NOMO-1 (cell line): ENCODE measurements around the gene ELMO1.

ENCODE experiments used
- DNase-seq, 2 experiments: peaks; one replicate each; lab custom pipeline; 2025; ENCODE audit not compliant: unreplicated experiment in 2 of 2; lab: John Stamatoyannopoulos, UW

The ELMO1 gene

GRCh38 chr7:36827726-36828703 is 620.6 kb downstream of the ELMO1 start:
- DNase-seq: no peak

DNA sequence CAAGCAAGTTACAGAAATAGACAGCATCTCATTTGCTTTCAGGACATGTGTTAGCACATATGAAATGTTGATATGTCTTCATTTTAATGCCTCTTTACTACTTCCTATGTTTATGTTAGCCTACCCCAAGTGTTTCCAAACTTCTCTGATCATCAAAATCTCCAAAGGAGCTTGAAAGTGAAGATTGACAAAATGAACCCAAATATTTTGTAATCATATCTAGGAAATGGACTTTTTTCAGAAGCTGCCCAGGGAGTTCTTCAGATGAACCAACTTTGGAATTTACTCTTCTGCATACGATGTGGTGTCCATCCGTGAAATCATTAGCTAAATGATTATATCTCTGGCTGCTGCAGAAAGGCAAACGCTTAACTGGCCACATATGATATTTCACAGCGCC is 623.2 kb downstream of the ELMO1 start:
- no peak for DNase-seq

DNA sequence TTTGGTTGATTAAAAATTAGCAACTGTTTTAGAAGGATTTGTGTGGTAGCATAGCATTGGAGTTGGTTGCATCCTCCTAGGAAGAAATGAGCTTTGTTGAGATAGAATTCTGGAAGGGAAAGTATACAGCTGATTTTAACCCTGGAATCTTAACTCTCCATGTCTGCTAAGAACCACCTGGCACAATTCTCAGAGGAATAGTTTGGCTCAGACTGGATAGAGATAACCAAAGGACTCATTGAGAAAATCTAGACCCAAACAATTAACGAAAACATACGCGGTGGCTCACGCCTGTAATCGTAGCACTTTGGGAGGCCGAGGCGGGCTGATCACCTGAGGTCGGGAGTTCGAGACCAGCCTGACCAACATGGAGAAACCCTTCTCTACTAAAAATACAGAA is 625.3 kb downstream of the ELMO1 start:
- DNase-seq: no peak

DNA sequence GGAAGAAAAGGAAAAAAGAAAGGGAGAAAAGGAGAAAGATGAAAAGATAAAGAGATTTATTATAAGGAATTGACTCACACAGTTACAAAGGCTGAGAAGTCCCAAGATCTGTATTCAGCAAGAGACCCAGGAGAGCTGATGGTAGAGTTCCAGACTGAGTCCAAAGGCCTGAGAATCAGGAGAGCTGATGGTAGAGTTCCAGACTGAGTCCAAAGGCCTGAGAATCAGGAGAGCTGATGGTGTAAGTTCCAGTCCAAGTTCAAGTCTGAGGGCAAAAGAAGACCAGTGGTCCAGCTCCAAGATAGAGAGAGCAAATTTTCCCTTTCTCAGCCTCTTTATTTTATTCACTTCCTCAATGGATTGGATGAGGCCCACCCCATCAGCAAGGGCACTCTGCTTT is 627.0 kb downstream of the ELMO1 start:
- DNase-seq: no peak

- no peak for DNase-seq
These were observed 628.0 kb downstream of the ELMO1 start for GRCh38 chr7:36820527-36821170.

DNA sequence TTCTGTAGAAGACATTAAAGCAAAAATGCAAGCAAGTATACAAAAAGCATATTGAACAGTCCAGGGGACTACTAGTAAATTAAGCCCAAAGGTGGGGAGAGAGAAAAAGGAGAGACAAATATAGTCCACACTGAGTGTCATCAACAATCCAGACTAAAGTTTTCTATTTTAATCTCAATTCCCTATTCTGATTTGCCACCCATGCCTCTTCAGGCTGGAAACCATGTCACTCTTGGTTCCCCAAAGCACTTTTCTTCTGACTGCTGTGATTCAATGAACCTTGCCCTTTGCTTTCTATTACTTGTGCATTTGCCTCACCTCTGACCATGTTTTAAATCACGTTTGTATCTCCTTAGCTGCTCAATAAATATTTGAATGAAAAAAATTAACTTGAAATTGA is 629.0 kb downstream of the ELMO1 start:
- no peak for DNase-seq

- no peak for DNase-seq
These were observed 634.4 kb downstream of the ELMO1 start for GRCh38 chr7:36814311-36814710.

GRCh38 chr7:36811807-36812206 is 636.9 kb downstream of the ELMO1 start:
- no peak for DNase-seq

GRCh38 chr7:36810489-36810888 is 638.2 kb downstream of the ELMO1 start:
- no peak for DNase-seq

DNA sequence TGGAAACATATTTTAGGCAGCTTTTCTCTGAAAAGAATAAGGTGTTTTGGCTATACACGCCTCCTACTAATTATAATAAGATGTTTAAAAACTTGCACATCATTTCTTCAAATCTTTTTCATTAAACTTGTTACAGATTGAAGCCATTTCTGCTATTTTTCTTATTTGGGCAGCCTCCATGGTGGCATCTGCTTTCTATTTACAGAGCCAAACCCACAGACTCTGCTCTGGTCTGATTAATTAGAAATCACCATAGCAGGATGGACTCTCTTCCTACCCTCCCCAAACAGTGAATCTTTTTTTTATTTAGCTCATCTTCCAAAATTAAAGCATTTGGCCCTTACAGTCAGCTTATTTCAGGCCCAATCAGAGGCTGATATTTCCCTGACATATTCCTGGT is 638.6 kb downstream of the ELMO1 start:
- DNase-seq: no peak

DNA sequence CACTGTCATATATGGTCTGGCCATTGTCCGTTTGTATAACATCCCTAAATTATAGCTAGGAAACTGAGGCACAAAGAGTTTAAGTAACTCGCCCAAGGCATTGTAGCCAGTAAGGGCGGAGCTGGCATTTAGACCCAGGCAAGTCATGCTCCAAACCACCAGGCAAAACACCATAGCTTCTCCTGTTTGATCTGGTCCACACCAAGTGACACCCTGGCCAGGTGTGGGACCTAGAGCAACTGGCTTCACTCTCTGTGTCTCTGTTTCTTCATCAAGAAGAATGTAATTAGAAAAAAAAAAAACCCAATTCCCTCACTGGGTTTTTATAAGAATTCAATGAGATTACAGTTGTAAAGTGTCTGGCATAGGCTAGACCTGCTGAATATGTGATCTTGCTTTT is 639.2 kb downstream of the ELMO1 start:
- no peak for DNase-seq

- no peak for DNase-seq
These were observed 639.6 kb downstream of the ELMO1 start for GRCh38 chr7:36809086-36809485.

DNA sequence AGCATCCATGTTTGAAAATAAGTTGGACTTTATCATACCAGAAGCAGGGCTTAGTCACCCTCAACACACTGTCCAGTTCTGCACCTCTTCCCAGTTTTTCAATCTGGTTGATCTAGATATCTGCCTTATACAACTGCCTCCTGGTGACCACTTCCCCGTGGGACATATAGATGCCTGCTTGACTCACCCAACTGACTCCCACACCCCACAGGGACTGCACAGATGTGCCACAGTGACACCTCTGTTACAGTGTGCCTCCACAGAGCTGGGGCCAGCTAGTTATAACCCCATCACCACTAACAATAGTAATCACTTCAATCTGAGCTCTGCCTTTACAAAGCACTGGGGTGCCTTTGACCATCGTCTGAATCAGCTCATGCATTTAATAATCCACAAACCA is 641.8 kb downstream of the ELMO1 start:
- DNase-seq: no peak
